NAMALWA (cell line): ENCODE data around the gene PPP3CA.
"Not testable (repeated sequence)": the region's sequence is repeated elsewhere in the genome, so short reads cannot be mapped to it uniquely, and the experiment has no call there.

Source experiments
- DNase-seq: peaks from one replicate; pipeline ENCODE4 v3.0.0-alpha.2; 2015; ENCODE audit warnings: low spot score

Gene PPP3CA

DNA sequence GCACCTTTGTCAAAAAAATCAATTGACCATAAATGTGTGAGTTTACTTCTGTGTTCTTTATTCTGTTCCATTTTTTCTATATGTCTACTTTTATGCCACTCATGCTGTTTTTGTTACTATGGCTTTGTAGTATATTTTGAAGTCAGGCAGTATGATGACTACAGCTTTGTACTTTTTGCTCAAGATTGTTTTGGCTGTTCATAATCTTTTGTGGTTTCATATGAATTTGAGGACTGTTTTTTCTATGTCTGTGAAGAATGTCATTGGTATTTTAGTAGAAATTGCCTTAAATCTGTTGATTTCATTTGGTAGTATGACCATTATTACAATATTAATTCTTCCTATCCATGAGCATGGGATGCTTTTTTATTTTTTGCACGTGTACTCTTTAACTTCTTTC is 346.8 kb downstream of the PPP3CA start:
- DNase-seq: no peak

DNA sequence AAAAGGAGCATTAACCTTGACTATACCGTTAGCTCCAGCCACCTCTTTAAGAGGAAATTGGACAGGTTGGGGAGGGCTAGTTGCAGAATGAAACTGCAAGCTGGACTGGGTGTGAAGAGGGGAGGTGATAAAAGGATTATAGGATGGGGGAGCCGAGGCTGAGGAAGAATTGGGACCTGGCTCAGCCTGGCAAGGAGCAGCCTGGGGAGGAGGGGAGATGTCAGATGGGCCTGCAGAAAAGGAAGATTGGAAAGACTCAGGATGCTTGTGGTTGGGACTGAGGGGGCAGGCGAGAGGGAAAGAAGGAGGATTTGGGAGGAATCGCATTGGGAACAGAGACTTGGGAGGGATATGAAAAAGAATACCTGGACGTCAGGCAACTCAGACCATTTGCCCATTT is 351.7 kb downstream of the PPP3CA start:
- DNase-seq: no peak

- not testable (repeated sequence) for DNase-seq
Observed at GRCh38 chr4:100995002-100995401, 352.3 kb downstream of the PPP3CA start.

DNA sequence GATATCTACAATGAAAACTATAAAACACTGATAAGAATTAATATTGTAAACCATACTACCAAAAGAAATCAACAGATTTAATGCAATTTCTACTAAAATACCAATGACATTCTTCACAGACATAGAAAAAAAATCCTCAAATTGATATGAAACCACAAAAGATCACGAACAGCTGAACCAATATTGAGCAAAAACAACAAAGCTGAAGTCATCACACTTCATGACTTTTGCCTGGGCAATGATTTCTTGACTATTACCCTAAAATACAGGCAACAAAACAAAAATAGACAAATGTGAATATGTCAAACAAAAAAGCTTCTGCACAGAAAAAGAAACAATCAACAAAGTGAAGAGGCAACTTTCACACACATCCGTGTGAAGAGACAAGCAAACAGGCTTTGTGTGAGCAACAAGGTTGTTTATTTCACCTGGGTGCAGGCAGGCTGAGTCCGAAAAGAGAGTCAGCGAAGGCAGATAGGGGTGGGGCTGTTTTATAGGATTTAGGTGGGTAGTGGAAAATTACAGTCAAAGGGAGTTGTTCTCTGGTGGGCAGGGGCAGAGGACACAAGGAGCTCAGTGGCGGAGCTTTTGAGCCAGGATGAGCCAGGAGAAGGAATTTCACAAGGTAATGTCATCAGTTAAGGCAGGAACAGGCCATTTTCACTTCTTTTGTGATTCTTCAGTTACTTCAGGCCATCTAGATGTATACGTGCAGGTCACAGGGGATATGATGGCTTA is 355.8 kb downstream of the PPP3CA start:
- not testable (repeated sequence) for DNase-seq

- DNase-seq: no peak
Observed at GRCh38 chr4:100989401-100989800, 357.9 kb downstream of the PPP3CA start.

DNA sequence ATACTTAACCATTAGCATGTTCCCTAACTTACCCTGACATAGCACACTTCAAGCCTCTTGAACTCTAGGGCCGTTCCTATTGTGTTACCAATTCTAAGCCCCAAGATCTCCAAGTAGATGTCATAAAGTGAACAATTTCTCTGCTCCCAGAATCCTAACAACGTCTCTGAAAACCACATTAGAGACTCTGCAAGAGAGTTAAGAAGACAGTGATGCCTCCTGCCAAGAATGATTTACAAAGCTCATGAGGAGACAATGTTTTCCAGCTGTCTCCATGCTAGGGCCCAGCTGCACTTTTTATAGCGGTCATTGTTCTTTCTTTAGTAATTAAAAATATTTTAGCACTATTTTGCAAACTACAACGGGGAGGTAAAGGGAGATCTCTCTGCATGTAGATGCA is 358.4 kb downstream of the PPP3CA start:
- DNase-seq: no peak

DNA sequence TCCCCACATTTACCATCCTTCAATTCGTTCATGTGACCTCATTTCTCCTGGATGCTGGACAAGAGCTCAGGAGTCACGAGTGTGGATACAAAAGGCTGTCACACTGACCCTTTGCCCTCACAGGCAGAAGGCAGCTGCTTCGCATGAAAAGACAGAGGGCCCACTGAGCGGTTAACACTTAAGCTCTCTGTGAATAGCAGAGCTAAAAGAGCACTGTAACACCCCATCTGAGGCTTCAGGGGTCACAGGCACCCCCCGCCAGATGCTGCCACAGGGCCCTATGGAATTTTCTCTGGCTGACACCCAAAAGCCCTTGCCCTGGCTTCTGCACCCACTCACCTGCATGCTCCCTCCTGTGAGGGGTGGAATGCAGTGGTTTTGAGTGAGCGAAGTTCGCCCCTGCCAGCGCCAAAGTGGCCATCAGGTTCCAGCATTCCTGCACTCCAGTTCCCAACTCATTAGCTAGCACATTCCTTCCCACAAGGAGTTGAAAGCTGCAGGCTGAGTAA is 360.9 kb downstream of the PPP3CA start:
- no peak for DNase-seq

DNA sequence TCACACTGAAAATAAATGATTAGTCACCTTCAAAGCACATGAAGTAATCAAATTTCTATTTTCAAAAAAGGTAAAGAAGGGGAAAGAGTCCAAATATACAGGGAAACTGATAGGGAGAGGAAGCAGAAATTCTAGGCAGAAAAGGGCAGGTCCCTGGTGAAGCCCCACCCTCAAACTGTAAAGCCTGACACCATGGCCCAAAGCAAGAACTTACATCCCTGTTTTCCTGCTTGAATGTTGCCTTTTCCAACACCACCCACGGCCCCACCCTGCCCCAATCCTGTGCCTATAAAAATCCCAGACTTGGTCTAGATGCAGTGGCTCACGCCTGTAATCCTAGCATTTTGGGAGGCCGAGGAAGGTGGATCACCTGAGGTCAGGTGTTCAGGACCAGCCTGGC is 361.8 kb downstream of the PPP3CA start:
- no peak for DNase-seq

DNA sequence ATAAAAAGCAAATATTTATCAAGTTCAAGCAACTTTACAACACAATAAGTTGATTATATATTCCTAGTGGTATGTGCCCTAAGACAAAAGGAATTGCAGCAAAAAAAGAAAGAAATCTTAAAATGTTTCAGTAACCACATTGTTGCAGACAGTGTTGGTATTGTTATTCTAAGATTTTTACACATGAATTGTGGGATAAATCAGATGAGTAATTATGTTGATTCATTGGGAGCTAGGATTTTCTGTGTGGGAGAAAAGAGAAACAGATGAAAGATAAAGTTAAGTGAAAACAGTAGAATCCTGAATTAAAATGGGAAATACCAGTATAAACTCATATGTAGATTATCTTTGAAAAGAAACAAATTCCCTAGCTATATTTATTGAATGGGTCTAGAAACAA is 362.4 kb downstream of the PPP3CA start:
- DNase-seq: no peak

GRCh38 chr4:100983426-100983825 is 363.9 kb downstream of the PPP3CA start:
- no peak for DNase-seq

DNA sequence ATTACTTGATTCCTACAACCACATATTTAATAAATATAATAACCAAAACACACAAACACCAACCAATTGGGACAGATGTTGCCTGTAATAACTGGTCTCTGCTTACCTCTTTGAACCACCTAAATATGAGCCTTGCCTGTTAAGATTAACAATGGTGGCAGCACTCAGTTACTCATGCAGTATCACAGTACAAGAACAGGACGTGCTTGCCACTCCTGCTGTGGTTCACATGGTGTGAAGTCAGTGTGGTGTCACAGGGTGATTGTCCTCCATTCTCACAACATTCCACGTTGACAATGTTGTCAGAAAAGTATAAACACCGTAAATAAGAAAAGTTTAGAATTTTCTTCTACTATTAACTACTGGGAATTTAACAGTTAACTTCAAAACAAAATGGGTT is 365.0 kb downstream of the PPP3CA start:
- DNase-seq: no peak

GRCh38 chr4:100981447-100982204 is 365.7 kb downstream of the PPP3CA start:
- DNase-seq: no peak

- no peak for DNase-seq
Observed at GRCh38 chr4:100979736-100980135, 367.6 kb downstream of the PPP3CA start.

- no peak for DNase-seq
Observed at GRCh38 chr4:100977746-100978397, 369.5 kb downstream of the PPP3CA start.

GRCh38 chr4:100977274-100977673 is 370.1 kb downstream of the PPP3CA start:
- no peak for DNase-seq
